Activated CD8-positive, alpha-beta T cell treated with anti-CD3 and anti-CD28 coated beads for 36 hours (primary cell): ENCODE data around the gene KLHDC7A. TPM values are rescaled to one million over a fixed set of nuclear protein-coding genes. Genes with fewer than 3 reads are reported as not detected.
A peak's percentile ranks its signal among the peaks of the same experiment; 100 is the strongest.

Source experiments
- ATAC-seq: fragments of 200-7000 bp; cut with Tn5 transposase; one replicate; pipeline ENCODE4 v1.10.0; 2021; ENCODE audit warnings: mild to moderate bottlenecking, moderate library complexity
- CTCF ChIA-PET: fragments of 350-600 bp; sonication (Branson Sonifier 250); formaldehyde crosslinking; loops from one replicate; lab custom pipeline; 2021; ENCODE audit warnings: antibody characterized with exemption; lab: Charles Lee
- POLR2A ChIA-PET: fragments of 350-600 bp; sonication (Branson Sonifier 250); formaldehyde crosslinking; loops from one replicate; lab custom pipeline; 2021; ENCODE audit warnings: antibody characterized with exemption; lab: Charles Lee
- DNase-seq: peaks from one replicate; pipeline ENCODE4 v3.0.0-alpha.2; 2020
- H3K27ac Mint-ChIP-seq: one replicate; pipeline ENCODE4 v1.8.0; 2021; ENCODE audit warnings: mild to moderate bottlenecking, mixed read lengths
- H3K27me3 Mint-ChIP-seq: one replicate; pipeline ENCODE4 v1.8.0; 2021; ENCODE audit warnings: mixed read lengths
- H3K36me3 Mint-ChIP-seq: one replicate; pipeline ENCODE4 v1.8.0; 2021; ENCODE audit warnings: low read depth, mixed read lengths
- H3K4me1 Mint-ChIP-seq: one replicate; pipeline ENCODE4 v1.8.0; 2021; ENCODE audit warnings: low read depth, mixed read lengths
- H3K4me3 Mint-ChIP-seq: one replicate; pipeline ENCODE4 v1.8.0; 2021; ENCODE audit warnings: mild to moderate bottlenecking, moderate library complexity, mixed read lengths
- H3K9me3 Mint-ChIP-seq: one replicate; pipeline ENCODE4 v1.8.0; 2021; ENCODE audit warnings: mixed read lengths
- CTCF ChIP-seq: fragments of 200-600 bp; IDR thresholded peaks from one replicate; pipeline ENCODE4 v1.8.0; 2022; ENCODE audit warnings: antibody characterized with exemption, mild to moderate bottlenecking
- intact Hi-C: fragments of 100-400 bp; cut with micrococcal nuclease; formaldehyde crosslinking; loops from one replicate; pipeline ENCODE4 v1.10.0; 2022
- total RNA-seq, 2 experiments: library from RNA; stranded (reverse); gene quantifications; one replicate each; pipeline ENCODE4 v1.2.3, GENCODE V29; 2021

Gene KLHDC7A
- total RNA-seq, 2 experiments from 2014 or later = not detected

GRCh38 chr1:18527514-18527913 lies 46.8 kb downstream of the KLHDC7A start:
- no peak for TF ChIP-seq CTCF
- peaks cover 13% of the 10 kb centered on the region for H3K27me3 Mint-ChIP-seq
- no peak overlapping the region for H3K27ac Mint-ChIP-seq
- DNase-seq (no peak), ATAC-seq (no peak)
- no peak overlapping the region for H3K4me3 Mint-ChIP-seq
- ChIA-PET CTCF (no interaction called here), POLR2A (no interaction called here)
- intact Hi-C loops = no loop called here
- H3K36me3 Mint-ChIP-seq = no peaks in the 10 kb centered on the region
- H3K4me1 Mint-ChIP-seq = no peaks in the 10 kb centered on the region
- H3K9me3 Mint-ChIP-seq = no peaks in the 10 kb centered on the region

GRCh38 chr1:18527921-18528320 lies 47.2 kb downstream of the KLHDC7A start:
- H3K36me3 Mint-ChIP-seq = no peaks in the 10 kb centered on the region
- intact Hi-C loops = no loop called here
- ATAC-seq (no peak), DNase-seq (no peak)
- no peaks in the 10 kb centered on the region for H3K9me3 Mint-ChIP-seq
- TF ChIP-seq CTCF = no peak
- no peak overlapping the region for H3K4me3 Mint-ChIP-seq
- H3K4me1 Mint-ChIP-seq = no peaks in the 10 kb centered on the region
- H3K27me3 Mint-ChIP-seq = peaks cover 15% of the 10 kb centered on the region
- ChIA-PET CTCF (no interaction called here), POLR2A (no interaction called here)
- H3K27ac Mint-ChIP-seq = no peak overlapping the region

- POLR2A ChIA-PET = no interaction called here
- Mint-ChIP-seq H3K36me3 (no peaks in the 10 kb centered on the region), H3K27me3 (peaks cover 18% of the 10 kb centered on the region), H3K4me3 (no peak overlapping the region), H3K27ac (no peak overlapping the region), H3K9me3 (no peaks in the 10 kb centered on the region), H3K4me1 (no peaks in the 10 kb centered on the region)
- intact Hi-C loops = no loop called here
- no peak for TF ChIP-seq CTCF
- DNase-seq = no peak
- CTCF ChIA-PET = no interaction called here
- no peak for ATAC-seq
Measured at GRCh38 chr1:18528616-18529015, 47.9 kb downstream of the KLHDC7A start.

GRCh38 chr1:18529714-18530113 lies 49.0 kb downstream of the KLHDC7A start:
- H3K4me3 Mint-ChIP-seq = no peak overlapping the region
- DNase-seq (no peak), ATAC-seq (no peak)
- H3K36me3 Mint-ChIP-seq = no peaks in the 10 kb centered on the region
- POLR2A ChIA-PET = no interaction called here
- no peak for TF ChIP-seq CTCF
- intact Hi-C loops = no loop called here
- H3K27me3 Mint-ChIP-seq = peaks cover 20% of the 10 kb centered on the region
- H3K4me1 Mint-ChIP-seq = no peaks in the 10 kb centered on the region
- no peak overlapping the region for H3K27ac Mint-ChIP-seq
- H3K9me3 Mint-ChIP-seq = no peaks in the 10 kb centered on the region
- CTCF ChIA-PET = no interaction called here

- DNase-seq = peak; percentile 6
Measured at GRCh38 chr1:18530587-18531502, 50.1 kb downstream of the KLHDC7A start.

More at GRCh38 chr1:18530587-18531502, 50.1 kb downstream of the KLHDC7A start:
- Mint-ChIP-seq H3K9me3 (no peaks in the 10 kb centered on the region), H3K36me3 (no peaks in the 10 kb centered on the region), H3K4me3 (no peak overlapping the region), H3K27ac (no peak overlapping the region), H3K27me3 (peaks cover 20% of the 10 kb centered on the region), H3K4me1 (no peaks in the 10 kb centered on the region)
- intact Hi-C loops = no loop called here
- no peak for TF ChIP-seq CTCF
- ATAC-seq = no peak
- CTCF ChIA-PET = interaction anchor here (0.6 kb wide), 1 partner anchor 9 kb away, joined by 3 read pairs; no protein-coding TSS in a partner anchor
- POLR2A ChIA-PET = no interaction called here
